HepG2 (cell line): ENCODE results near the gene ETHE1. TPM values are rescaled to one million over a fixed set of nuclear protein-coding genes. Genes with fewer than 3 reads are reported as not detected.

ENCODE experiments used
- IRF2 ChIP-seq: IDR thresholded peaks from 2 replicates; pipeline ENCODE4 v1.6.1; 2018; ENCODE audit warnings: missing genetic modification reagents, missing compliant biosample characterization
- SAP130 ChIP-seq: IDR thresholded peaks from 2 replicates; pipeline ENCODE4 v1.6.1; 2016; ENCODE audit warnings: low read depth
- SMAD1 ChIP-seq: sonication (generic); formaldehyde crosslinking; IDR thresholded peaks from 2 replicates; pipeline ENCODE4 v1.4.0; 2020; ENCODE audit warnings: missing genetic modification reagents, low read depth, mild to moderate bottlenecking, borderline replicate concordance
- ZBTB37 ChIP-seq: sonication (generic); formaldehyde crosslinking; IDR thresholded peaks from 2 replicates; pipeline ENCODE4 v1.4.0; 2020; ENCODE audit warnings: mild to moderate bottlenecking, missing genetic modification reagents
- ZMYM4 ChIP-seq: sonication (generic); formaldehyde crosslinking; IDR thresholded peaks from 2 replicates; pipeline ENCODE4 v1.8.1; 2023; ENCODE audit warnings: mild to moderate bottlenecking, missing genetic modification reagents
- ZNF205 ChIP-seq: IDR thresholded peaks from 2 replicates; pipeline ENCODE4 v1.6.1; 2018; ENCODE audit warnings: missing biosample characterization, missing genetic modification reagents
- ZNF275 ChIP-seq: sonication (generic); formaldehyde crosslinking; IDR thresholded peaks from 2 replicates; pipeline ENCODE4 v1.8.0; 2022; ENCODE audit warnings: missing genetic modification reagents, mild to moderate bottlenecking, inconsistent platforms, borderline replicate concordance
- ZNF407 ChIP-seq: sonication (generic); formaldehyde crosslinking; IDR thresholded peaks from one replicate; pipeline ENCODE4 v1.5.1; 2020; ENCODE audit warnings: mild to moderate bottlenecking, missing genetic modification reagents; ENCODE audit errors: not compliant biosample characterization
- ZNF574 ChIP-seq: sonication (generic); formaldehyde crosslinking; IDR thresholded peaks from 2 replicates; pipeline ENCODE4 v1.4.0; 2020; ENCODE audit warnings: missing genetic modification reagents
- ZSCAN21 ChIP-seq: sonication (generic); formaldehyde crosslinking; IDR thresholded peaks from 2 replicates; pipeline ENCODE4 v1.8.0; 2022; ENCODE audit warnings: mild to moderate bottlenecking, missing genetic modification reagents, moderate library complexity, borderline replicate concordance
- polyA plus RNA-seq, 8 experiments: library from polyadenylated mRNA; depleted of rRNA in 3 of 8; stranded (reverse) in 7 of 8; unstranded in 1 of 8; fragments of >200 nt; fragmentation: Illumina TruSeq in 4 of 8; extraction: Trizol in 4 of 8; gene quantifications; 2 replicates each; pipeline versions ENCODE4 v1.2.1 to v1.2.3, GENCODE V29; 2011 to 2016; ENCODE audit warnings: low read depth in 4 of 8, missing spikeins in 1 of 8, mixed read lengths in 1 of 8; ENCODE audit not compliant: insufficient read depth in 1 of 8
- total RNA-seq, 5 experiments: library from RNA; depleted of rRNA; stranded (reverse); fragments of >200 nt; fragmentation: Illumina TruSeq; extraction: Trizol; gene quantifications; 2 replicates each; pipeline ENCODE4 v1.2.3, GENCODE V29; 2016; ENCODE audit warnings: low read depth in 1 of 5

The ETHE1 gene
- total and polyA plus RNA-seq, 2 of the 13 experiments (the other 11 are each of a cell fraction or from before 2014, with no cell fraction given), result 32.5 to 58.4 TPM

GRCh38 chr19:43503501-43504425 lies 23.2 kb downstream of the ETHE1 start (continued):
- TF ChIP-seq ZNF275 (CRISPR knock-in tag), result 0 out of 2 replicates have a peak, but pooled peaks have one; percentile 39
- TF ChIP-seq SMAD1, result 0 out of 2 replicates have a peak, but pooled peaks have one; percentile 20
- 0 out of 2 replicates have a peak, but pooled peaks have one; percentile 3 for TF ChIP-seq ZMYM4 (CRISPR knock-in tag)
- TF ChIP-seq ZNF407, result peak; percentile 23
- TF ChIP-seq ZNF205 (CRISPR knock-in tag), result 0 out of 2 replicates have a peak, but pooled peaks have one; percentile 50
- no peak for TF ChIP-seq ZBTB37 (CRISPR knock-in tag)
- TF ChIP-seq ZSCAN21 (CRISPR knock-in tag), result 0 out of 2 replicates have a peak, but pooled peaks have one; percentile 9
- TF ChIP-seq IRF2 (CRISPR knock-in tag), result no peak
- TF ChIP-seq SAP130 (CRISPR knock-in tag), result peak; percentile 71
- peak; percentile 21; the same call in 1 of the 2 replicates for TF ChIP-seq ZNF574
